Liver (tissue), 9 donors: ENCODE measurements around the gene ASGR2. TPM values are rescaled to one million over a fixed set of nuclear protein-coding genes. Genes with fewer than 3 reads are reported as not detected.

Experiments used
- DNase-seq: peaks from one replicate; pipeline ENCODE4 v3.0.0-alpha.2; 2017; ENCODE audit warnings: low spot score
- H3K27ac ChIP-seq, 2 donors: one replicate each; pipeline ENCODE4 v1.7.0; 2013; ENCODE audit warnings: inconsistent platforms in 2 of 2, low read length in 2 of 2, control low read depth in 1 of 2, low read depth in 1 of 2, mild to moderate bottlenecking in 1 of 2
- H3K27me3 ChIP-seq, 4 donors: one replicate each; pipeline versions ENCODE4 v1.6.1 to v1.7.0; 2013; ENCODE audit warnings: low read length in 3 of 4, inconsistent platforms in 1 of 4, mild to moderate bottlenecking in 1 of 4, moderate library complexity in 1 of 4; ENCODE audit not compliant: control insufficient read depth in 4 of 4, insufficient read depth in 4 of 4
- H3K36me3 ChIP-seq, 4 donors: one replicate each; pipeline versions ENCODE4 v1.6.1 to v1.7.0; 2013; ENCODE audit warnings: low read length in 3 of 4, mild to moderate bottlenecking in 3 of 4, low read depth in 1 of 4, moderate library complexity in 1 of 4; ENCODE audit not compliant: control insufficient read depth in 4 of 4, insufficient read depth in 3 of 4
- H3K4me1 ChIP-seq, 4 donors: one replicate each; pipeline versions ENCODE4 v1.6.1 to v1.7.0; 2013; ENCODE audit warnings: low read length in 3 of 4, mild to moderate bottlenecking in 3 of 4, moderate library complexity in 1 of 4; ENCODE audit not compliant: control insufficient read depth in 4 of 4, insufficient read depth in 4 of 4
- H3K4me3 ChIP-seq, 3 donors: one replicate each; pipeline versions ENCODE4 v1.6.1 to v1.7.0; 2013; ENCODE audit warnings: low read length in 3 of 3, control low read depth in 1 of 3, low read depth in 1 of 3, mild to moderate bottlenecking in 1 of 3
- H3K9ac ChIP-seq, 2 donors: one replicate each; pipeline ENCODE4 v1.7.0; 2013; ENCODE audit warnings: low read length in 2 of 2, mild to moderate bottlenecking in 2 of 2, moderate library complexity in 2 of 2, control low read depth in 1 of 2, low read depth in 1 of 2
- H3K9me3 ChIP-seq, 4 donors: one replicate each; pipeline versions ENCODE4 v1.6.1 to v1.7.0; 2013; ENCODE audit warnings: low read length in 3 of 4; ENCODE audit not compliant: control insufficient read depth in 4 of 4
- EGR1 ChIP-seq, 2 donors: IDR thresholded peaks; 2 replicates each; pipeline ENCODE4 v1.6.1; 2016 to 2018; ENCODE audit warnings: antibody characterized with exemption in 2 of 2, low read depth in 2 of 2
- FOXA1 ChIP-seq: IDR thresholded peaks from 2 replicates; pipeline ENCODE4 v1.6.1; 2016; ENCODE audit warnings: antibody characterized with exemption
- FOXA2 ChIP-seq: IDR thresholded peaks from 2 replicates; pipeline ENCODE4 v1.6.1; 2016; ENCODE audit warnings: antibody characterized with exemption
- GABPA ChIP-seq, 2 donors: IDR thresholded peaks in 1 of 2; conservative IDR thresholded peaks in 1 of 2; 2 replicates each; pipeline ENCODE4 v1.6.1; 2016; ENCODE audit warnings: antibody characterized with exemption in 2 of 2, mild to moderate bottlenecking in 1 of 2, moderate library complexity in 1 of 2
- HNF4A ChIP-seq, 2 donors: conservative IDR thresholded peaks; 2 replicates each; pipeline ENCODE4 v1.6.1; 2016; ENCODE audit warnings: antibody characterized with exemption in 2 of 2, mild to moderate bottlenecking in 2 of 2
- HNF4G ChIP-seq: IDR thresholded peaks from 2 replicates; pipeline ENCODE4 v1.6.1; 2016; ENCODE audit warnings: antibody characterized with exemption
- JUND ChIP-seq, 2 donors: IDR thresholded peaks; 2 replicates each; pipeline ENCODE4 v1.6.1; 2016; ENCODE audit warnings: antibody characterized with exemption in 2 of 2
- NR2F2 ChIP-seq: IDR thresholded peaks from 2 replicates; pipeline ENCODE4 v1.6.1; 2016; ENCODE audit warnings: antibody characterized with exemption
- SP1 ChIP-seq: IDR thresholded peaks from 2 replicates; pipeline ENCODE4 v1.6.1; 2018; ENCODE audit warnings: antibody characterized with exemption, mild to moderate bottlenecking
- TAF1 ChIP-seq: conservative IDR thresholded peaks from 2 replicates; pipeline ENCODE4 v1.6.1; 2016; ENCODE audit warnings: antibody characterized with exemption, mild to moderate bottlenecking
- YY1 ChIP-seq: IDR thresholded peaks from 2 replicates; pipeline ENCODE4 v1.6.1; 2016; ENCODE audit warnings: antibody characterized with exemption, mild to moderate bottlenecking
- ZBTB33 ChIP-seq: IDR thresholded peaks from 2 replicates; pipeline ENCODE4 v1.6.1; 2016; ENCODE audit warnings: antibody characterized with exemption
- WGBS: extraction: QIAGEN DNeasy Blood & Tissue Kit; methylation state at CpG from one replicate; pipeline ENCODE4 v1.1.7; 2013; 5-methylcytosine and 5-hydroxymethylcytosine counted together
- polyA plus RNA-seq, 2 donors: library from polyadenylated mRNA; stranded (reverse) in 1 of 2; unstranded in 1 of 2; fragments of 200-250 nt in 1 of 2; fragments of >200 nt in 1 of 2; fragmentation: Nextera tagmentation in 1 of 2; extraction: Ambion mirVana in 1 of 2; gene quantifications; one replicate each; pipeline versions ENCODE4 v1.2.1 to v1.2.3, GENCODE V29; 2013 to 2015
- total RNA-seq, 2 donors: library from RNA; depleted of rRNA; stranded (reverse); fragments of >200 nt; gene quantifications; one replicate each; pipeline ENCODE4 v1.2.3, GENCODE V29; 2014
- TF ChIP-seq, protein P1 (sequence below): IDR thresholded peaks from 2 replicates; pipeline ENCODE4 v1.6.1; 2016; ENCODE audit warnings: antibody characterized with exemption, mild to moderate bottlenecking
- TF ChIP-seq, protein P2 (sequence below): IDR thresholded peaks from 2 replicates; pipeline ENCODE4 v1.6.1; 2016; ENCODE audit warnings: antibody characterized with exemption
- TF ChIP-seq, protein P3 (sequence below): fragments of 150-350 bp; IDR thresholded peaks from 2 replicates; pipeline ENCODE4 v1.5.1; 2017; ENCODE audit warnings: improper control_type of control experiment, low read depth, low read length; ENCODE audit not compliant: missing input control
- TF ChIP-seq, protein P4 (sequence below): IDR thresholded peaks from 2 replicates; pipeline ENCODE4 v1.6.1; 2016; ENCODE audit warnings: antibody characterized with exemption
- donor health status: healthy.
- donor health status: healthy.
- donor health status: healthy.
- donor health status: healthy.
- donor health status: healthy.

The ASGR2 gene
- total and polyA plus RNA-seq, 4 donors, result 188 to 657 (median 493) TPM

DNA sequence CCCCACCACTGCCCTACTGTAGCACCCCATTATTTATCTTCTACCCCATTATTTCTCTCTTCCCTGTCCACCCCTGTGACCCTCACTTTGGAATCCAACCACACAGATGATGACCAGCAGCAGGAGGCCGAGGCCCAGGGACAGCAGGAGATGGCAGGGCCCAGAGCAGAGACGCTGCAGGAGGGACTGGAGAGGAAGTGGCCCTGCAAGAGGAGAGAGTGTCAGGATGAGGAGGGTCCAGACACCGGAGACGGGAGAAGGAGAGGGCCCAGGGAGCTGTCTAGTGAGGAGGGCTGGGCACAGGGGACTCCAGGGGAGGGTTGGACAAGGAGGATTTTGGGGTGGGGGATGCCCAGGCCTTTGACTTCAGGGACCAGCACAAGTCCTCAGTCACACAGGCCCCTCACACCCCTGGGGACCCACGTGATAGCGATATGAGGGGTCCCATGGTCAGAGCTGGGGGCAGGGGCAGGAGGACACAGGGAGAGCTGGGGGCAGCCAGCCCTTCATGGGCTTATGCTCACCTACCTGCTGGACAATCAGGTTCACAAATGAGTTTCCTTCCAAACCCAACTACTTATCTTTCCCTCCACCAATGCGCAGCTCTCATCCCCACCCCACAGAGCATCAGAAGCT, 36.6 kb downstream of the ASGR2 start (continued):
- TF ChIP-seq, protein P1, sequence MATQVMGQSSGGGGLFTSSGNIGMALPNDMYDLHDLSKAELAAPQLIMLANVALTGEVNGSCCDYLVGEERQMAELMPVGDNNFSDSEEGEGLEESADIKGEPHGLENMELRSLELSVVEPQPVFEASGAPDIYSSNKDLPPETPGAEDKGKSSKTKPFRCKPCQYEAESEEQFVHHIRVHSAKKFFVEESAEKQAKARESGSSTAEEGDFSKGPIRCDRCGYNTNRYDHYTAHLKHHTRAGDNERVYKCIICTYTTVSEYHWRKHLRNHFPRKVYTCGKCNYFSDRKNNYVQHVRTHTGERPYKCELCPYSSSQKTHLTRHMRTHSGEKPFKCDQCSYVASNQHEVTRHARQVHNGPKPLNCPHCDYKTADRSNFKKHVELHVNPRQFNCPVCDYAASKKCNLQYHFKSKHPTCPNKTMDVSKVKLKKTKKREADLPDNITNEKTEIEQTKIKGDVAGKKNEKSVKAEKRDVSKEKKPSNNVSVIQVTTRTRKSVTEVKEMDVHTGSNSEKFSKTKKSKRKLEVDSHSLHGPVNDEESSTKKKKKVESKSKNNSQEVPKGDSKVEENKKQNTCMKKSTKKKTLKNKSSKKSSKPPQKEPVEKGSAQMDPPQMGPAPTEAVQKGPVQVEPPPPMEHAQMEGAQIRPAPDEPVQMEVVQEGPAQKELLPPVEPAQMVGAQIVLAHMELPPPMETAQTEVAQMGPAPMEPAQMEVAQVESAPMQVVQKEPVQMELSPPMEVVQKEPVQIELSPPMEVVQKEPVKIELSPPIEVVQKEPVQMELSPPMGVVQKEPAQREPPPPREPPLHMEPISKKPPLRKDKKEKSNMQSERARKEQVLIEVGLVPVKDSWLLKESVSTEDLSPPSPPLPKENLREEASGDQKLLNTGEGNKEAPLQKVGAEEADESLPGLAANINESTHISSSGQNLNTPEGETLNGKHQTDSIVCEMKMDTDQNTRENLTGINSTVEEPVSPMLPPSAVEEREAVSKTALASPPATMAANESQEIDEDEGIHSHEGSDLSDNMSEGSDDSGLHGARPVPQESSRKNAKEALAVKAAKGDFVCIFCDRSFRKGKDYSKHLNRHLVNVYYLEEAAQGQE, result no peak
- no peak for TF ChIP-seq FOXA2
- TF ChIP-seq, protein P2, sequence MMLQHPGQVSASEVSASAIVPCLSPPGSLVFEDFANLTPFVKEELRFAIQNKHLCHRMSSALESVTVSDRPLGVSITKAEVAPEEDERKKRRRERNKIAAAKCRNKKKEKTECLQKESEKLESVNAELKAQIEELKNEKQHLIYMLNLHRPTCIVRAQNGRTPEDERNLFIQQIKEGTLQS, result no peak
- no peak for TF ChIP-seq EGR1 (IDR thresholded peaks at IDR 0.05; ENCODE audit: low read depth in 2 of 2)
- no peak for TF ChIP-seq FOXA1
- no peak for TF ChIP-seq JUND (IDR thresholded peaks at IDR 0.05)
- TF ChIP-seq NR2F2, result no peak
- TF ChIP-seq SP1, result no peak
- TF ChIP-seq TAF1, result no peak
- no peak for TF ChIP-seq HNF4A (conservative IDR thresholded peaks at IDR 0.05)

- Histone ChIP-seq H3K36me3 (peaks cover 0 to 4% (median 1%) of the 10 kb centered on the region in 4 donors), H3K9ac (no peak overlapping the region), H3K4me1 (no peaks in the 10 kb centered on the region), H3K27me3 (no peaks in the 10 kb centered on the region), H3K9me3 (no peaks in the 10 kb centered on the region), H3K4me3 (no peak overlapping the region), H3K27ac (no peak overlapping the region)
- WGBS, result 91% methylated on average over 14 of the region's 14 CpGs
- no peak for TF ChIP-seq GABPA (IDR thresholded peaks at IDR 0.05 in 1 of 2, conservative IDR thresholded peaks at IDR 0.05 in 1 of 2)
- no peak for TF ChIP-seq NR2F2
- TF ChIP-seq, protein P3, sequence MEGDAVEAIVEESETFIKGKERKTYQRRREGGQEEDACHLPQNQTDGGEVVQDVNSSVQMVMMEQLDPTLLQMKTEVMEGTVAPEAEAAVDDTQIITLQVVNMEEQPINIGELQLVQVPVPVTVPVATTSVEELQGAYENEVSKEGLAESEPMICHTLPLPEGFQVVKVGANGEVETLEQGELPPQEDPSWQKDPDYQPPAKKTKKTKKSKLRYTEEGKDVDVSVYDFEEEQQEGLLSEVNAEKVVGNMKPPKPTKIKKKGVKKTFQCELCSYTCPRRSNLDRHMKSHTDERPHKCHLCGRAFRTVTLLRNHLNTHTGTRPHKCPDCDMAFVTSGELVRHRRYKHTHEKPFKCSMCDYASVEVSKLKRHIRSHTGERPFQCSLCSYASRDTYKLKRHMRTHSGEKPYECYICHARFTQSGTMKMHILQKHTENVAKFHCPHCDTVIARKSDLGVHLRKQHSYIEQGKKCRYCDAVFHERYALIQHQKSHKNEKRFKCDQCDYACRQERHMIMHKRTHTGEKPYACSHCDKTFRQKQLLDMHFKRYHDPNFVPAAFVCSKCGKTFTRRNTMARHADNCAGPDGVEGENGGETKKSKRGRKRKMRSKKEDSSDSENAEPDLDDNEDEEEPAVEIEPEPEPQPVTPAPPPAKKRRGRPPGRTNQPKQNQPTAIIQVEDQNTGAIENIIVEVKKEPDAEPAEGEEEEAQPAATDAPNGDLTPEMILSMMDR, result no peak
- TF ChIP-seq, protein P2, result no peak
- TF ChIP-seq, protein P4, sequence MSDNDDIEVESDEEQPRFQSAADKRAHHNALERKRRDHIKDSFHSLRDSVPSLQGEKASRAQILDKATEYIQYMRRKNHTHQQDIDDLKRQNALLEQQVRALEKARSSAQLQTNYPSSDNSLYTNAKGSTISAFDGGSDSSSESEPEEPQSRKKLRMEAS, result no peak
- no peak for TF ChIP-seq HNF4G
- DNase-seq, result no peak
Measured at GRCh38 chr17:7074931-7075330, 39.7 kb downstream of the ASGR2 start.

GRCh38 chr17:7072406-7072805, 42.2 kb downstream of the ASGR2 start:
- DNase-seq, result no peak
- no peaks in the 10 kb centered on the region for H3K9me3 ChIP-seq
- 93% methylated on average over 2 of the region's 2 CpGs for WGBS
- TF ChIP-seq HNF4A (conservative IDR thresholded peaks at IDR 0.05), result no peak
- TF ChIP-seq YY1, result no peak
- TF ChIP-seq FOXA1, result no peak
- TF ChIP-seq FOXA2, result no peak
- TF ChIP-seq, protein P3, result no peak
- TF ChIP-seq ZBTB33, result no peak
- TF ChIP-seq HNF4G, result no peak
- TF ChIP-seq EGR1 (IDR thresholded peaks at IDR 0.05; ENCODE audit: low read depth in 2 of 2), result no peak
- no peak for TF ChIP-seq SP1
- TF ChIP-seq, protein P2, result no peak

More at GRCh38 chr17:7072406-7072805, 42.2 kb downstream of the ASGR2 start:
- H3K27me3 ChIP-seq, result no peaks in the 10 kb centered on the region
- H3K9ac ChIP-seq, result no peak overlapping the region
- H3K27ac ChIP-seq, result no peak overlapping the region
- H3K36me3 ChIP-seq, result peaks cover 0 to 4% (median 1%) of the 10 kb centered on the region in 4 donors
- peaks cover 0 to 3% (median 1%) of the 10 kb centered on the region in 4 donors for H3K4me1 ChIP-seq
- no peak overlapping the region for H3K4me3 ChIP-seq
